IMR-90 (cell line): Measurements from ENCODE around the gene DDHD1. TPM values are rescaled to one million over a fixed set of nuclear protein-coding genes. Genes with fewer than 3 reads are reported as not detected.

Experiments used
- ATAC-seq: fragments of 200-7000 bp; cut with Tn5 transposase; 2 replicates; pipeline ENCODE4 v1.9.1; 2020; ENCODE audit warnings: low read depth, mild to moderate bottlenecking, moderate library complexity
- BruUV-seq: library from RNA; stranded (reverse); fragments of 400-500 nt; replicated peaks from 2 replicates; lab custom pipeline; 2021; lab: Mats Ljungman, UMichigan
- CTCF ChIA-PET: fragments of 300-600 bp; formaldehyde crosslinking; extraction: SDS; loops from one replicate; lab custom pipeline; 2021; ENCODE audit warnings: antibody characterized with exemption; lab: Yijun Ruan, JAX
- POLR2A ChIA-PET: fragments of 300-600 bp; sonication (Branson Sonifier 250); formaldehyde crosslinking; loops from one replicate; lab custom pipeline; 2022; ENCODE audit warnings: antibody characterized with exemption; ENCODE audit not compliant: unreplicated experiment; lab: Charles Lee
- DNase-seq: peaks from one replicate; pipeline ENCODE4 v3.0.0; 2013
- H2AFZ ChIP-seq: replicated peaks from 2 replicates; pipeline ENCODE3; 2013; ENCODE audit warnings: low read length, mild to moderate bottlenecking; ENCODE audit not compliant: poor library complexity
- H2AK5ac ChIP-seq: 2 replicates; pipeline ENCODE4 v1.6.1; 2013; ENCODE audit warnings: low read depth, low read length, inconsistent platforms
- H2AK9ac ChIP-seq: replicated peaks from 2 replicates; pipeline ENCODE3; 2013; ENCODE audit warnings: mild to moderate bottlenecking, low read depth, low read length, moderate library complexity; ENCODE audit not compliant: poor library complexity
- H2BK120ac ChIP-seq: 2 replicates; pipeline ENCODE4 v1.6.1; 2013; ENCODE audit warnings: low read depth, low read length, inconsistent platforms
- H2BK15ac ChIP-seq: 3 replicates; pipeline ENCODE4 v1.6.1; 2013; ENCODE audit warnings: low read depth, low read length, inconsistent platforms
- H2BK20ac ChIP-seq: 2 replicates; pipeline ENCODE4 v1.6.1; 2013; ENCODE audit warnings: low read depth, mild to moderate bottlenecking, inconsistent platforms, low read length, moderate library complexity
- H2BK5ac ChIP-seq: 2 replicates; pipeline ENCODE4 v1.6.1; 2013; ENCODE audit warnings: mild to moderate bottlenecking, low read depth, low read length, inconsistent platforms; ENCODE audit not compliant: poor library complexity, severe bottlenecking
- H3K14ac ChIP-seq: replicated peaks from 2 replicates; pipeline ENCODE4 v1.6.1; 2013; ENCODE audit warnings: low read depth, low read length, inconsistent platforms
- H3K18ac ChIP-seq: 2 replicates; pipeline ENCODE4 v1.6.1; 2013; ENCODE audit warnings: low read depth, low read length, control low read depth
- H3K23ac ChIP-seq: 2 replicates; pipeline ENCODE4 v1.6.1; 2013; ENCODE audit warnings: low read depth, low read length, inconsistent platforms
- H3K27ac ChIP-seq: 2 replicates; pipeline ENCODE4 v1.5.1; 2013; ENCODE audit warnings: mild to moderate bottlenecking, control low read depth, low read length; ENCODE audit not compliant: insufficient read depth
- H3K27me3 ChIP-seq: 2 replicates; pipeline ENCODE4 v1.6.1; 2013; ENCODE audit warnings: low read length; ENCODE audit not compliant: control insufficient read depth, insufficient read depth
- H3K36me3 ChIP-seq: 2 replicates; pipeline ENCODE4 v1.6.1; 2013; ENCODE audit warnings: low read length, mixed read lengths; ENCODE audit not compliant: control insufficient read depth, insufficient read depth
- H3K4ac ChIP-seq: 2 replicates; pipeline ENCODE4 v1.6.1; 2013; ENCODE audit warnings: low read depth, low read length, inconsistent platforms
- H3K4me1 ChIP-seq: 2 replicates; pipeline ENCODE4 v1.6.1; 2013; ENCODE audit warnings: low read length, mixed read lengths; ENCODE audit not compliant: control insufficient read depth, insufficient read depth
- H3K4me2 ChIP-seq: 2 replicates; pipeline ENCODE4 v1.6.1; 2013; ENCODE audit warnings: low read depth, mild to moderate bottlenecking, control low read depth, low read length, moderate library complexity
- H3K4me3 ChIP-seq: 2 replicates; pipeline ENCODE4 v1.5.1; 2013; ENCODE audit warnings: low read depth, mild to moderate bottlenecking, control low read depth, low read length, moderate library complexity; ENCODE audit not compliant: insufficient read depth
- H3K56ac ChIP-seq: 2 replicates; pipeline ENCODE4 v1.6.1; 2013; ENCODE audit warnings: low read length, inconsistent platforms; ENCODE audit not compliant: insufficient read depth; ENCODE audit errors: extremely low read depth
- H3K79me1 ChIP-seq, 2 experiments: 2 replicates each; pipeline ENCODE4 v1.6.1; 2013; ENCODE audit warnings: low read length in 2 of 2, inconsistent platforms in 1 of 2, low read depth in 1 of 2
- H3K9ac ChIP-seq: 2 replicates; pipeline ENCODE4 v1.6.1; 2013; ENCODE audit warnings: low read depth, low read length, control low read depth
- H3K9me1 ChIP-seq: 2 replicates; pipeline ENCODE4 v1.6.1; 2013; ENCODE audit warnings: low read length, inconsistent platforms; ENCODE audit not compliant: insufficient read depth
- H3K9me3 ChIP-seq: 2 replicates; pipeline ENCODE4 v1.6.1; 2013; ENCODE audit warnings: low read length; ENCODE audit not compliant: control insufficient read depth, insufficient read depth
- H4K20me1 ChIP-seq: 2 replicates; pipeline ENCODE4 v1.6.1; 2013; ENCODE audit warnings: low read length, inconsistent platforms; ENCODE audit not compliant: insufficient read depth
- H4K5ac ChIP-seq: 2 replicates; pipeline ENCODE4 v1.6.1; 2013; ENCODE audit warnings: mild to moderate bottlenecking, low read depth, low read length, control low read depth
- H4K8ac ChIP-seq, 2 experiments: 2 replicates each; pipeline ENCODE4 v1.6.1; 2013; ENCODE audit warnings: low read depth in 2 of 2, low read length in 2 of 2, control low read depth in 1 of 2, inconsistent platforms in 1 of 2
- H4K91ac ChIP-seq: 2 replicates; pipeline ENCODE4 v1.6.1; 2013; ENCODE audit warnings: low read depth, low read length, inconsistent platforms; ENCODE audit not compliant: insufficient read depth
- CEBPB ChIP-seq: IDR thresholded peaks from 2 replicates; pipeline ENCODE4 v1.6.1; 2012; ENCODE audit warnings: low read depth, low read length, improper control_type of control experiment
- CHD1 ChIP-seq: IDR thresholded peaks from 2 replicates; pipeline ENCODE4 v1.6.1; 2012; ENCODE audit warnings: low read depth, low read length, improper control_type of control experiment
- NFE2L2 ChIP-seq: fragments of 150-350 bp; IDR thresholded peaks from 2 replicates; pipeline ENCODE4 v1.6.1; 2016; ENCODE audit warnings: low read depth, mild to moderate bottlenecking, low read length
- WGBS, 2 experiments: methylation state at CpG; one replicate each; pipeline versions ENCODE4 v1.1.5 to v1.1.7; 2013; ENCODE audit warnings: missing lambda C conversion rate in 2 of 2; ENCODE audit not compliant: insufficient read length in 1 of 2; ENCODE audit errors: extremely low coverage in 2 of 2; 5-methylcytosine and 5-hydroxymethylcytosine counted together
- dilution Hi-C: fragments of 300-500 bp; cut with HindIII; formaldehyde crosslinking; loops from one replicate; pipeline ENCODE4 v1.14.3; 2018; ENCODE audit warnings: low sequenced_read_pairs; ENCODE audit not compliant: unreplicated experiment
- in situ Hi-C: fragments of 300-500 bp; cut with MboI; formaldehyde crosslinking; loops from 3 replicates; pipeline ENCODE4 v1.14.3; 2019; ENCODE audit warnings: low sequenced_read_pairs, inconsistent platforms, mixed read lengths
- intact Hi-C: fragments of 100-400 bp; cut with micrococcal nuclease; formaldehyde crosslinking; loops from 2 replicates; pipeline ENCODE4 v1.10.0; 2022
- polyA plus RNA-seq, 3 experiments: library from polyadenylated mRNA; depleted of rRNA; stranded (reverse); fragments of >200 nt; gene quantifications; 2 replicates each; pipeline ENCODE4 v1.2.3, GENCODE V29; 2012; ENCODE audit warnings: low replicate concordance in 1 of 3
- total RNA-seq: library from RNA; depleted of rRNA; stranded (reverse); fragments of >200 nt; gene quantifications from 2 replicates; pipeline ENCODE4 v1.2.3, GENCODE V29; 2012

Gene DDHD1
- total and polyA plus RNA-seq, 2 of the 4 experiments (the other 2 are of a cell fraction) = 4.5 to 9.0 TPM

GRCh38 chr14:53175375-53175774, 22.3 kb upstream of the DDHD1 start:
- no peak overlapping the region for H2BK20ac ChIP-seq
- H4K20me1 ChIP-seq = no peaks in the 10 kb centered on the region
- CTCF ChIA-PET = no interaction called here
- intact Hi-C loops (no loop called here), dilution Hi-C loops (no loop called here), in situ Hi-C loops (no loop called here)
- H3K79me1 ChIP-seq = no peaks in the 10 kb centered on the region
- H3K27me3 ChIP-seq = peaks cover 6% of the 10 kb centered on the region
- H4K5ac ChIP-seq = no peak overlapping the region
- H3K18ac ChIP-seq = no peak overlapping the region
- no peak overlapping the region for H2BK15ac ChIP-seq
- H3K36me3 ChIP-seq = no peaks in the 10 kb centered on the region
- POLR2A ChIA-PET = no interaction called here
- H4K8ac ChIP-seq = no peak overlapping the region
- H2BK120ac ChIP-seq = no peak overlapping the region
- H2AFZ ChIP-seq = no peak overlapping the region
- TF ChIP-seq CHD1 = no peak
- no peak for TF ChIP-seq NFE2L2
- no peak for TF ChIP-seq CEBPB
- no TSS peak for BruUV-seq
- no peak overlapping the region for H2AK5ac ChIP-seq
- H3K9me1 ChIP-seq = no peaks in the 10 kb centered on the region
- no peak overlapping the region for H3K56ac ChIP-seq
- no peak for ATAC-seq
- H2BK5ac ChIP-seq = no peak overlapping the region
- H3K4me3 ChIP-seq = no peak overlapping the region
- no peak overlapping the region for H3K4ac ChIP-seq
- no peaks in the 10 kb centered on the region for H3K9me3 ChIP-seq
- no peak overlapping the region for H3K14ac ChIP-seq
- H3K4me2 ChIP-seq = no peak overlapping the region
- DNase-seq = no peak
- no CpG with 5 or more reads among the region's 4 CpGs for WGBS, 2 experiments
- H3K23ac ChIP-seq = no peak overlapping the region
- no peak overlapping the region for H3K27ac ChIP-seq
- H4K91ac ChIP-seq = no peak overlapping the region
- H3K9ac ChIP-seq = no peak overlapping the region
- H2AK9ac ChIP-seq = no peak overlapping the region
- H3K4me1 ChIP-seq = no peaks in the 10 kb centered on the region
